EL (cell line): ENCODE measurements around the gene CLRN1.

ENCODE experiments used
- DNase-seq: peaks from one replicate; pipeline ENCODE4 v3.0.0-alpha.2; 2016

CLRN1 gene

DNA sequence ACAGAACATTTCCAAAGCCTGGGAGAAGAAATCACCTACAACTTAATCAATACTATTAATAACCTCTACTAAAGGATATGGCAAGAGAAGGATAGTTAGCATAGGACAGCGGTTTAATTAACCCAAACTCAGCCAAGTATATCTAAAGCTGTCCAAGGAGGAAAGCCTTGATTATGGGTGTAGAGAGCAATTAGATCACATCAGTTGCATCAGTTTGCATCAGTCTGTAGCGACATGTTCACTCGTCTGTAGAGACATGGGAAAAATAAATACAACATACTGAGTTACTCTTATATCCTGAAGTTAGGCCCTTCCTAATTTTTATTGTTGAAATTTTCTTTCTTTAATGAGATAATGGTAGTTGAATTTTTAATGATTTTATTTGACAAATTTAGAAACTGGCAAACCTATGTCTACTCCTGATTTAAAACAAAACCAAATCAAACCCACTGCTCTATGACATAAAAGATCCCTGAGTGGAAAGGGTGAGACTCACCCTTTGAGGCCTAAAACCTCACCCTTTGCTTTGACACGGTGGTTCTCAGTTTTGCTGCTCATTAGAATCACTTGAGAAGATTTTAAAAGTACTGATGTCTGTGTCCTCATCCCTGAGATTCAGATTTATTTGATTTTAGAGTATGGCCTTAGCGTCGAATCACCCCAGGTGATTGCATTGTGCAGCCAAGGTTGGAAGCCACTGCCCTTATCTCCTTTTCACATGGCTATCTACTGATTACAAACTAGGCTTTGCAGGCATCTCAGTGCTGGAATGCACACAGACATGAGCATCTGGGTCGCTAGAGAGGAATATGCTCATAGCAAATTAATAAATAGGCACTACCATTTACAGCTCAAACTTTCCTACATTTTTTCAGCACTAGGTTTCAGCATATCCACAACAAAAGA is 2.8 kb upstream of the CLRN1 start:
- DNase-seq, result no peak

DNA sequence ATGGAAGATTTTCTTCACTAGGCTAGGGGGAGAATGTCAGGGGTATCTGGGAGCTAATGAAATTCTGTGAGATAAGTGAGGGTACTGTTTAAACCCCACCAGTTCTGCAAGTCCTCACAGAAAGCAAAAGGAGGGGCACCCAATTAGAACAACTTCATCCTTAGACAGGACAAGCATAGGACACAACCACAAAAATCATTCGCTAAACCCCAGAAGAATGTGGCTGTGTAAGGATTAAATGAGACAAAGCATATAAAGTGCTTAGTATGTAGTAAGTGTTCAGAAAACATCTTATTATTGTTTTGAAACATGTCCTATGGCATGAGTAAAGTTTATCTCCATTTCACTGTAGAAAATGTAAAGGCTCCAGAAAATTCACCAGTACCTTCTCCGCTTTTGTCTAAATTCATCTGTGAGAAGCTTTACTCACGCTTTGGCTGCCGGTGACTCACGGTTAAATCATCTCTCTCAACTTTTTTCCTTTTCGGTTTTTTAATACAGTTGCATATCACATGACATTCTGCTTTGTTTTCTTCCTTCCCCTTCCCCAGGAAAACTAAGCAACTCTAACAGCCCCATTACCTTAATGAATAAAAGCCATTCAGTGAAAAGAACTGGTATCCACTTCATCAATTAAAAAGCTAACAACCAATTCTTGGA is 1.7 kb downstream of the CLRN1 start:
- peak; percentile 75 for DNase-seq

DNA sequence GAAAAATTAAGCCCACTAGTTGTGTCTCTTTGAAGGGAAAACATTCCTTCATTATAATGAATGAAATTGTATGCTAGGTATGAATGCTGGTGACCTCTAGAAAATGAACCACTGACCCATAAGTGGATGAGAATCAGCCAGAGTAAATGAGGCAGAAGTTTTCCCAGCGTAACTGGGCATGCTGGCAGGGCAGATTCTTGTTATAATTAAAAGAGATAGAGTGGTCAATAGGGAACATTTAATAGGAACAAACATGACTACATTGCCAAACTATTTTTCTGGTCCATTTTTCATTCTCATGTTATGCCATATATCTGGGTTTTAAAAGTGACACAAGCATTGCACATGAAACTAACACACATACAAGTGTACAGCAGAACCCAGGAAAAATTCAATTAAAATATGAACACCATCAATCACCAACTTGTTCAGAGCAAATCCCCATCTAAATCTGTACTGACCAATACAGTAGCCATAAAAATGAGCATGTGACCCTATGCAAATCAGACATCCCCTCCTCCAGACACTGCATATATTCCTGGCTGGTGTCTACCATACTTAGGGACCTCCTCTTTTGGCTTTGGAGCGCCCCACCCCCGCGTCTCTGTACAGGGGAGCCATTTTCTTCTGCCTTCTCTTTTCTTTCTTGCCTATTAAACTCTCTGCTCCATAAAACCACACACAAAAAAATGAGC is 4.0 kb downstream of the CLRN1 start:
- DNase-seq, result no peak

DNA sequence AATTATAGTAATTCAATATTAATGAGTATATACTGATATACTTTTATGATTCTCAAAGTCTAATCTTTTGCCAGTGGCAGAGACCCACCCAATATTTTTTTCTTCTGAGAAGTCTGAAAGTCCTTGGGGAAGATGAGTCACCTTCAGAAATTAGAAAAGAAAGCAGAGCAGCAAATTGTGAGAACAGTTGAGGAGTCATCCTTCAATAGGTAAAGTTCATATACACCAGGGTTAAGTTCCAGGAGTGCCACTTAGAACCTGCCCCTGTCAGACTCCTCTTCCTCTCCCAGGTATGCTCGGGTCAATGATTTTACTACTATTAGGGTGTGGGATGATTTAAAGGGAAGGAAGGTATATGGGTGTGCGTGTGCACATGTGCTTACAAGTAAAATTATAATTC is 7.1 kb downstream of the CLRN1 start:
- no peak for DNase-seq

DNA sequence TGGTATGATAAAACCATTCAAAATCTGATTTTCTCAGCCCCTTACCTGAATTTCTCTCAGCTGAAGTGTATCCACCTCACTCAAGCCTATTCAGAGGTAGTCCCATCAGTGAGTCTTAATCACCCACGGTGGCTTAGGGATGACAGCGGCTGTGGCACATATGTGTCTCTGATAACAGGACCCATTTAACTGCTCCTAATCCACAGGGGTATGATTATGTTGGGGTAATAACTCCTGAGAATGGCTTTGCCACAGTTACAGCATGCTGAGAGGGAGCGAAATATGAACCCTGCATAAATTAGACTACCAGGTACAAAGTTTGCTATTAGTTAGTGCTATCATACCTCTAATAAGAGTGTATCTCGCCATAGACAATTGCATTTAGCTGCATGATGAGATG is 10.6 kb downstream of the CLRN1 start:
- DNase-seq, result no peak

DNA sequence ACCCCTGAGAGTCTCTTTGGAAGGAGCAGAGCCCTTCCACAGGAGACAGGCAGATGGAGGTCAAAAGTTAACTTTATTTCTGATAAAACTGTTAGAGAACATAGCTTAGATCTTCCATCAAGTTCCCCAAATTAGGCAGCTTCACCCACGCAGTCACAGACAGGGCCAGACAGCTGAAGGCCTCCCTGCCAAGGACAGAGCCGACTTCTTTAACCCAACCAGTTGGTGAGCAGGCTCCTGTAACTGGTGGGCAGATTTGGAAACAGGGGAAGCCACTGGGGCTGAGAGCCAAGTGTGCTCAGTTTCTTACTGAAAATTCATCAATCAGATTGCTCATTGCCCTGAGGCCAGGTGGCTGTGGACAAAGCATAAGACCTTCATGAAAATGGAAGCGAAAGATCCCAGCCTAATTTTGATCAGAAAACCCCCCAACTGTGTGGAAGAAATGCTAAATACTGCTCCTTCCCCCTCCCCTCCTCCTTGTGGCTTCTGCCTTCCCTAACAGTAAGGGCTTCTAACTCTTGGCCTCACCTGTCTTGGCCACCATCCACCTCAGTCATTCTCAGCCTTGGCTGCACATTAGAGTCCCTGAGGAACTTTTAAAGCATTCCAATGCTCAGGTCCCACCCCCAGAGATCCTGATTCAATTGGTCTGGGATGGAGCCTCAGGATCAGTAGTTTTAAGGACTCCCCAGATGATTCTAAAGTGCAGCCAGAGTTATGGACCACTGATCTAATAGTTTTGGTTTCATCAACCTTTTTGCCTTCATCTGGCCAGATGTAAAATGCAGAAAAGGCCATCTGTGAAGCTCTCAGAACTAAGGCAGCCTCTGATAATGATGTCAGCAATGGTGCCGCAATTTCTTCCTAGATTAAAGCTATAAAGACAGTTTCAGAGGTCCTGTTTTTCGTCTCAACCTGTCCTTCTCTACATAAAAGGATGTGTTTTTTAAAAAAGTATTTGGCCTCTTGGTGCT is 11.5 kb downstream of the CLRN1 start:
- DNase-seq, result no peak

DNA sequence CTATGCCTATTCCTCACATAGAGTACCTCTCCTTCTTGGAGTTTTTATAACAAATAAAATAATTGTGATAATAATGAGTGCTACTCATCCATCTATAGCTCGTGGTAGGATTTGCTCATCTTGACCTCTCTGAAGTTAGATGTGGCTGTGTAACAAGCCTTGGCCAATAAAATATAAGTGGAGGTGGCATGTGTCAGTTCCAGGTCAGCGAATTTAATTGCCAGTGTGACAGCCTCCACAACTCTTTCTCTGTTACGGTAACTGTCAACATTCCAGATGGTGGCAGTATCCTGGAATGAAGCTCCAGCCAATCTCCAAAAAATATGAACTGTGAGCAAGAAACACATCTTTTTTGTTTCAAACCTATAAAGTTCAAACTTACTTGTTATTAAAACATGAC is 13.8 kb downstream of the CLRN1 start:
- DNase-seq, result no peak

DNA sequence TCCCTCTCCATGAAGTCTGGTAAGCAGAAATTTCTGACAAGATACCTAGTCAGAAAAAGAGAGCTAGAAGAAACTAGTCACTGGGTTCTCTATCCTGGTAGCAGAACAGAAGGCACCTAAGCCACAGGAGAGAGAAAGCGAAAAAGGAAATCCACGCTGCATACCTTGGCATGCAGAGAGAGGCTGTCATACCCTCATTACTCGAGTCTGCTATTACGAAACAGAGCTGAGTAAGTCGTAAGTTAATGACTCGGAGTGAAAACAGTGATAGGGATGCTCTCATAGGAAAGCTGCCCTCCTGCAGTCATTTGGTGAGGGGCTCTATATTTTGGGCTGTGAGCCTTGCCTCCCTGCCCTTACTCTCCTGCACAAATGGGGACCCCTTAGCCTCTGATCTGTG is 16.2 kb downstream of the CLRN1 start:
- peak; percentile 28 for DNase-seq

DNA sequence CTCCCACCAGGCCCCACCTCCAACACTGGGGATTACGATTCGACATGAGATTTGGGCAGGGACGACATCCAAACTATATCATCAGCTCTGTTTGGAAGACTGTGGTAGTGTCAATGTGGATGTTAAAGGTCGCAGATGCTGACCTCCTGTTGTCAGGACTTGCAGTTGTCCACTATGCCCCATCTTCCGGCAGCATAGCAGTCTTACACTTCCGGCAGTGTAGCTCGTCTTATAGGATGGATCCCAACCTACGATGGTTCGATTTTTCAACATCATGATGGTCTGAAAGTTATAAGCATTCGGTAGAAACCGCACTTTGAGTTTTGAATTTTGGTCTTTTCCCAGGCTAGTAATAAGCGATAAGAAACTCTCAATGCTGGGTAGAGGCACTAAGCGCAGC is 20.6 kb downstream of the CLRN1 start:
- DNase-seq, result no peak

DNA sequence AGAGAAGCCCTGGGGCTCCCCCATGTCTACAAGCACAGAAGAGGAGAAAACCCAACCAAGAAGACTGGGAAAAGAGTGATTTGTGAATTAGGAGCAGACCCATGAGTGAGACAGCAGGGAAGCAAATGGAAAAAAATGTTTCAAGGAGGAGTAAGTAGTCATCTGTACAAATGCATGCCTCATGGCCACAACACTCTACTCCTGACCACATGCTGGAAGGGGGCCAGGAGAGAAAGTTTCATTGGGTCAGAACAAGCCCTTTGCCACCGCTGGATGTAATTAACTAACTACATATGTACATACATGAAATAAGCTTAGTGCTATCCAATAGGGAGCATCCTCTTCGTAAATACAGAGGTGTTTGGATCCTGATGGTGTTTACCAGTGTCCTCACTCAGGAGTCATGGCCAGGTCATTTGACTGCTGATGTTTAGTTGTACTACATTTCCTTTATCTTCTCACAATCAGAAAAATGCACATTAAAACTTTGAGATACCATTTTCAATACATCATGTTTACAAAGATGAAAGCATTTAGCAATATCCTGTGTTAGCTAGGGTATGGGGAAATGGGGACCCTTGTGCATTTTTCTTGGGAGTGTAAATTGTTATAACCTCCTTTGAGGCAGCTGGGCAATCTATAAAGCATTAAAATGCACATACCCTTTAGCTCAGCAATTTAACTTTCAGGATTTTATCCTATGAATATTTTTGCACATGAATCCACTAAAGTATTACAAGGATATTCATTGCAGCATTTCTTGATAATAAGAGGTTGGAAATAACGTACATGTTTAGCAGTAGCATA is 27.1 kb downstream of the CLRN1 start:
- DNase-seq, result peak; percentile 55

DNA sequence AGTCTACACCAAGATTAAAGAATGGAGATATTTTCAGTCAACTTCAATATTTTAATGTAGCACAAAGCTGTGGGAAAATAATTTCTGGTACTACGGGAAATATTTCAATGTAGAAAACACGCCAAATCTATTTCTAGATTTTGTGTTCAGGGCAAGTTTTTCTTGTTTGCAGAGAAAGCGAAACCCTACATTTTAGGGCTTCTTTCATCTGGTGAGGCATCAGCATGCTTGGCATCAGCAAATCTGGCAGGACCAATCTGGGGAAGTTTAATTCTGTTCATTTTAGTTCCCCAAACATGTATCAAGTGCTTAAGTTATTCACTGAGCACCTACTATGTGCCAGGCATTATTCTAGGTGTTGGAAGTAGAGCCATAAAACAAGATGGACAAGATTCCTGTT is 30.3 kb downstream of the CLRN1 start:
- no peak for DNase-seq

DNA sequence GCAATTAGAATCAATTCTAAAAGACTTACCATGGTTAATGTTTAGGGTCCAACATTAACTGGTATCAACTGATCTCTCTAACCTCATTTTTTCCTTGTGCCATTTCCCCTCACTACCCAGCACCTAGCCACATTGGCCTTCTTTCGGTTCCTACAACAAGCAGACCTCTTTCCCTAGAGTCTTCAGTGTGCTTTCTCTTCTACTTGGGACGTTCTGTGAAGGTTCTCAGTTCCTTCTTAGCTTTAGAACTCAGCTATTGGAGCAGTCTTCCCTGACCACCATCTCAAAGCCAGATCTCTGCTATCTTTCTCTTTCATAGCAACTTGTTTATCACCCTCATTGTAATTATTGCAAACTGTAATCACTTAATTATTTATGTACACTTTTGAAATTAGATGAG is 35.8 kb downstream of the CLRN1 start:
- no peak for DNase-seq

DNA sequence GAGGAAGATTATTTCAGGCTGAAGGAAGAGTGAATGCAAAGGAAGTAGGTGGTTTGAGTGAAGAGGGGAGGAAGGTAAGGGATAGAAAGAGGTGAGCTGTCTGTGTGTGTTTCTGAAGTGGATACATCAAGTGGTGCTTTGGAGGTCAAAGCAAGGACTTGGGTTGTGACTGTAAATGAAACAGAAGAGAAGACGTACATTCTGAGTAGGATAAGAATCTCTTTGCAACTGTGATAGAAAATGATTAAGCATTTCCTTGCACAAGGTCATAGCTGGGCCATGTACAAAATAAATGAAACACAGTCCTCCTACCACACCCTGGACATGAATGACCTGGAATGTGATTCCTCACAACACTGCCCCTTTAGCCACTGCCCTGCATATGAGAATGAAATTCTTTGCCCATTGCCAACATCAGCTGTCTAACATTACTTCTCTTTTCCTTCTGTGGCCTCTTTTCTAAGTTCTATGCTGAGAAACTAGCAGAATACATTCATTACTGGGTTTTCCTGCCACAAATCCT is 39.0 kb downstream of the CLRN1 start:
- no peak for DNase-seq

DNA sequence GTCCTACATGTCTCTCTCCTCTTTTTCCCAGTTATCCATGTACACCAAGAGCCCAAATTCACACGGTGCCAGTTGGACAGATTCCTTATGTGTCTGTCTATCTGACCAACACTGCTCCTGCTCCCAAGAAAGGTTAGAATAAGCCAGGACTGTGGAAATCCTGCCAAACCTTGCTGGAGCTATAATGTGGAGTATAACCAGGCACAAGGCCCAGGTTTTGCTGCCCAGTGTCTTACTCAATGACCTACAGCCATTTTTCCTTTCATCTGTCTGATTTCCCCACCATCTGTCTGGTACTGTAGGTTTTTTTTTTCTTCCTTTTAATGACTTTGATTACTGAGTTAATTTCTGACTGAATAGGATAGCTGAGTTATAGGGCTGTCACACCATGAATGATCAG is 40.8 kb downstream of the CLRN1 start:
- no peak for DNase-seq

DNA sequence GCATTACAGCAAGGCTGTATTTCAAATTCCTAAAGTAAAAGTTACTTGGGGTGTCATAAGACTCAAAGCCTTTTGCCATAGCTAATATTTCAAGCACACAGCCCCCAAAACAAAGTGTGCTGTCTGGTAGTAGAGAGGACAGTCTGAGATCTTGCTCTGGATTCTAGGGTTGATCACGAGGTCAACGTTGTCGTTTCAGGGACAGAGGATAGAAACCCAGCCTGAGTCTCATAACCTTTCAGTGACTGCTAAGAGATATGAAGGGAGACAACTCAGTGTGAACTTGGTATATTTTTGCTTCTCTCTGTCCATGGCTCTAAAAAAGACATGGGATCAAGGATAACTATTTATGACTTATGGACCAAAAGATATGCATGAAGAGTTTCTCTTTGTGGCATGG is 41.7 kb downstream of the CLRN1 start:
- no peak for DNase-seq

DNA sequence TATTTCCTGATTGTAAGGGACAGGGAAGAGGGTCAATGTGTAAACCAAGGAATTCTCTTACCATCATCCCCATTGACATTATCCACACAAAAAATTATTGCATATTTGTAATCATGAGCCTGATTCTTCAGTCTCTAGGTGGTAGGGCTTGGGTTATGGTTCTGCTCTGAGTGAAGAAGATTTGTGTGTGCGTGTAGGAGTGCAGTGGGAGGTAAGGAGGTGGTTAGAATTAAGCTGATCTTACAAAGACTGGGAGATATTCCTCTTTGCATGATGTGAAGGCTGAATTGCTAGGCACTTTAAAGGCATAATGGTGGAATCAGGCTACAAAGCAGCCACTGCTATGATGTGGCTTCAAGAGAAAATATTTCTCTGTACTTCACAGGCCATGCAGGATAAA is 44.3 kb downstream of the CLRN1 start:
- DNase-seq, result no peak

DNA sequence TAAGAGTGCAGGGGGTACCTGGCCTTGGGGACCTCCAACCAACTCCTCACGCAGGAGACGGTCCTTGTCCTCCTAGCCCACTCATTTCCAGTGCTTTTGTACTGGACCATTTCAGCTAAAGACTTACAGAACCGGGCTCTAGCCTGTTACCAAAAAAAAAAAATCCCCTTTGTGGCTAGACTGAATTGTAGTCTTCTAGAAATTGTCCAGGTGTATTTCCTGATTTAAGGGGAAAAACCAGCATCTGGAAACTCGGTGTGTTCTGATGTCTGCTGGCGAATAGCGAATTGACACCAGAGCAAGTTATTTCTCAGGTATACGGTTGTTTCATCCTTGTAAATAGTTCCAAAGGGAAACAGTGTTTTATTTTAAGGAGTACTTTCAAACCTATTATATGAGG is 46.2 kb downstream of the CLRN1 start:
- no peak for DNase-seq

DNA sequence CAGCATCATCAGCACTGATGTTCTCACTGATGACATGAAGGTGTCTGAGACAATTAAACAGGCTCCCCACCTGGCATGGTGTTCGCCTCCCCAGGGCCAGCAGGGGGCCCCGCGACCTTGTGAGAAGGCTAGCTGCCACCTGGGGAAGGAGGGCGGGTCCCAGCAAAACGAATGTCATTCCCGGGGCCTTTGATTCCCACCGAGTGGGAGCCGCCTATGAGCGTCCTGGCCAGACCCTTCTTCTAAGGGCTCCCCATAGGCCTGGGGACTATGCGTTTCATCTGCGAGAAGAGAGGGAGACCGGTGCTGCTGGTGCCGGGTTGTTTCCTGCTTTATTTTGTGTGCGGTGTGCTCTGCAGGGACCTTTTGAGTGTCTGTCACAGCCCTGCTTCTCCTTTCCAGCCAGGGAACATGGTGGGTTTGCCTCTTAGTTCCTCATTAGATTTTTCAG is 46.8 kb downstream of the CLRN1 start:
- peak; percentile 25 for DNase-seq

DNA sequence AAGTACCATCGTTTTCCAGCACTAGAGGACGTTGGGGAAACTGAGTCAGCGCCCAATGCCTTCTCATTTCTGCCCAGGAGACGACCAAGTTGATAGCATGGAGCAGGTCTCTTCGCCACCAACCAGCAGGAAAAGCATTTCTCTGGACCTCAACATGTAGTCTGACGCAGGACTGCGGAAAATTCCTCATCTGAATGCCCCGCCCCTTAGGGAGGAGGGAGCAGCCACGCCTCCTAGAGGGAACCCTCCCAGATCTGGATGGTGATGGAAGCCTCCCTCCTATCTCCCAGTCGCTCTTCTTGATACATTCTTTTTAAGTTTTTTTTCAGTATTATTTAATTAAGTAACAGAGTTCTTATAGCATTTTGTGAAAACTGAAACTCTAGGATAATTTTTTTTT is 49.9 kb downstream of the CLRN1 start:
- peak; percentile 19 for DNase-seq

DNA sequence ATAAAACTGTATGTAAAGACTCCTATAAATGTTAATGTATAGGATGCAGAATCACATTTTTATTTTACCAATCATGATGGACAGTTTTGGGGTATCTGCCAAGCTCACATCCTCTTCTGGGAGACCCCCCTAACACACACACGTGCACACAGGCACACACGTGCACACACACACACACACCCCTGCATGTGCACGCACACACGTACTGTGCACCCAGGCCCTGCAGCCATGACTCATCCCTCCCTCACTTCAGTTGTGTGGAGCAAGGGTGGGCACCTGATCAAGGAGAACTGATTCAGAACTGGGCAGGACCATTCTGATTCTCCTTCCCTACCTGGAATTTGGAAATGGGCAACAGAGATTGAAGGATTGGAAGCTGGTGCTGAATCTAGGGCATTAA is 51.3 kb downstream of the CLRN1 start:
- no peak for DNase-seq

DNA sequence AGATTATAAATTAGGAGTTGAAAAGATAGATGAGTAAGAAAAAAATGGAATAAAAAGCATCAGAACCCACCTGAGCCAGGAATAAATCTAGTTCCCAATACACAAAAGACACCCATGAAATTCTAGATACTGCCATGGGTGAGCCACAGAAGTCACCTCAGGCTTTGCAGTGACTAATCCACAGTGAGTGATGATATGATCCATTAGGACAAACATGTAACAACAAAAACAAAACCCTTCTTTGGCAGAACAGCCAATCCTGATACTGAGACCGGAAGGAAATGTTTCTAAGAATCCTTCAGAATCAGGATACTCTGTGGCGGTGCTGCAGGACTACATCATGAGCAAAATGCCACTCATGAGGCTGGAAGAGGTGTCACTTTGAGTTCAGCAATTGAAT is 52.3 kb downstream of the CLRN1 start:
- peak; percentile 2 for DNase-seq

DNA sequence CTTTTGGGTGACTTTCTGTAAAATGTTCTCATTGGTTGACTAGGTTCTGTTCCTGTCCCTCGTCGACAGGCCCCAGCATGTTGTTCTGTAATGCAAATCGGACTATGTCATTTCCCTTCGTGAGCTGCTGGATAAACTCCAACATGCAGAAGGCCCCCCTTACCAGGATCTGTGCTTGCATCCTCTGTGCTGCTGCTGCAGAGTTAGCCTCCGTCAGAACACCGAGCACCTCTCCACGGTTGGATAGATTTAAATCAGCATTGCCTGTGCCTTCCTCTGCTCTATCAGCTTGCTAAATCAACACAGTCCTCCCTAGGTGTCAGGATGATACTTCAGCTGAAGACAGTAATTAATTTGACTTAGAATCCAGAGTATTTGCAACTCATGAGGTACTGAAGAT is 54.6 kb downstream of the CLRN1 start:
- no peak for DNase-seq
